ENCODE data around the gene SLC6A11. TPM values are rescaled to one million over a fixed set of nuclear protein-coding genes. Genes with fewer than 3 reads are reported as not detected.

SLC6A11 gene
- total and polyA plus RNA-seq, 9 of the 15 experiments (the other 6 are each of a cell fraction or from before 2014, with no cell fraction given), result 0.04 TPM; not detected in 8

- TF ChIP-seq ZMIZ1 (IDR thresholded peaks at IDR 0.05; ENCODE audit: low read depth in 2 of 2, low read length in 2 of 2), result no peak
- no peak for TF ChIP-seq MAX (CRISPR knock-in tag; IDR thresholded peaks at IDR 0.05)
- TF ChIP-seq IRF1 (CRISPR knock-in tag; IDR thresholded peaks at IDR 0.05; ENCODE audit: borderline replicate concordance), result no peak
- no peak for TF ChIP-seq ZNF511 (CRISPR knock-in tag; IDR thresholded peaks at IDR 0.05)
- TF ChIP-seq ESRRB (CRISPR knock-in tag; IDR thresholded peaks at IDR 0.05; ENCODE audit: borderline replicate concordance), result no peak
- peak; percentile 5 for TF ChIP-seq RBM25 (IDR thresholded peaks at IDR 0.05; ENCODE audit: low read depth, low read length, severe bottlenecking)
- no peak for TF ChIP-seq GTF2B (IDR thresholded peaks at IDR 0.05; ENCODE audit: extremely low read depth, insufficient read length)
- no peak for TF ChIP-seq LEF1 (IDR thresholded peaks at IDR 0.05)
- TF ChIP-seq ZNF134 (CRISPR knock-in tag; conservative IDR thresholded peaks at IDR 0.05), result no peak
- TF ChIP-seq ZFP36 (IDR thresholded peaks at IDR 0.05; ENCODE audit: low read depth, low read length, partially characterized antibody), result peak; percentile 40
- TF ChIP-seq NR1H2 (CRISPR knock-in tag; IDR thresholded peaks at IDR 0.05), result no peak
- TF ChIP-seq RCOR1 (IDR thresholded peaks at IDR 0.05; ENCODE audit: borderline replicate concordance in 1 of 2, low read depth in 2 of 2, low read length in 2 of 2), result 0 out of 4 replicates have a peak, but pooled peaks of 1 of the 2 experiments have one; percentile 17
- TF ChIP-seq EWSR1 (IDR thresholded peaks at IDR 0.05; ENCODE audit: borderline replicate concordance, low read depth, partially characterized antibody), result no peak
- TF ChIP-seq, protein P1, sequence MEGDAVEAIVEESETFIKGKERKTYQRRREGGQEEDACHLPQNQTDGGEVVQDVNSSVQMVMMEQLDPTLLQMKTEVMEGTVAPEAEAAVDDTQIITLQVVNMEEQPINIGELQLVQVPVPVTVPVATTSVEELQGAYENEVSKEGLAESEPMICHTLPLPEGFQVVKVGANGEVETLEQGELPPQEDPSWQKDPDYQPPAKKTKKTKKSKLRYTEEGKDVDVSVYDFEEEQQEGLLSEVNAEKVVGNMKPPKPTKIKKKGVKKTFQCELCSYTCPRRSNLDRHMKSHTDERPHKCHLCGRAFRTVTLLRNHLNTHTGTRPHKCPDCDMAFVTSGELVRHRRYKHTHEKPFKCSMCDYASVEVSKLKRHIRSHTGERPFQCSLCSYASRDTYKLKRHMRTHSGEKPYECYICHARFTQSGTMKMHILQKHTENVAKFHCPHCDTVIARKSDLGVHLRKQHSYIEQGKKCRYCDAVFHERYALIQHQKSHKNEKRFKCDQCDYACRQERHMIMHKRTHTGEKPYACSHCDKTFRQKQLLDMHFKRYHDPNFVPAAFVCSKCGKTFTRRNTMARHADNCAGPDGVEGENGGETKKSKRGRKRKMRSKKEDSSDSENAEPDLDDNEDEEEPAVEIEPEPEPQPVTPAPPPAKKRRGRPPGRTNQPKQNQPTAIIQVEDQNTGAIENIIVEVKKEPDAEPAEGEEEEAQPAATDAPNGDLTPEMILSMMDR (IDR thresholded peaks at IDR 0.05 in 2 of 3, conservative IDR thresholded peaks at IDR 0.05 in 1 of 3; ENCODE audit: insufficient read depth in 2 of 3, low read depth in 1 of 3, low read length in 3 of 3), result peak; percentile 85 to 92 (median 91)
- no peak for TF ChIP-seq HMG20B (CRISPR knock-in tag; IDR thresholded peaks at IDR 0.05)
- 0 out of 3 replicates have a peak, but pooled peaks of 1 of the 2 experiments have one; percentile 13 for TF ChIP-seq CBX3 (IDR thresholded peaks at IDR 0.05; ENCODE audit: borderline replicate concordance in 1 of 2, low read length in 2 of 2)
- TF ChIP-seq ZBTB7A (IDR thresholded peaks at IDR 0.05; ENCODE audit: borderline replicate concordance, control insufficient read depth, low read depth, low read length), result peak; percentile 95
- peak; percentile 13; the same call in 1 of the 2 replicates for TF ChIP-seq ESRRA (IDR thresholded peaks at IDR 0.05; ENCODE audit: borderline replicate concordance, low read depth)
Measured at GRCh38 chr3:10945683-10946287, 129.8 kb downstream of the SLC6A11 start (continued).

Data from K562 (cell line).